ENCODE results near the gene KDM4C.

The KDM4C gene

GRCh38 chr9:7149258-7149657 lies 391.5 kb downstream of the KDM4C start:
- DNase-seq, result no peak

- DNase-seq, result no peak
These were observed 392.5 kb downstream of the KDM4C start for GRCh38 chr9:7150153-7150890.

- no peak for DNase-seq
These were observed 395.4 kb downstream of the KDM4C start for GRCh38 chr9:7153134-7153533.

GRCh38 chr9:7153566-7153965 lies 395.8 kb downstream of the KDM4C start:
- no peak for DNase-seq

- DNase-seq, result no peak
These were observed 396.3 kb downstream of the KDM4C start for GRCh38 chr9:7154003-7154619.

GRCh38 chr9:7154650-7155049 lies 396.9 kb downstream of the KDM4C start:
- DNase-seq, result no peak

GRCh38 chr9:7161469-7161868 lies 403.7 kb downstream of the KDM4C start:
- DNase-seq, result no peak

- no peak for DNase-seq
These were observed 406.2 kb downstream of the KDM4C start for GRCh38 chr9:7163932-7164331.

GRCh38 chr9:7164440-7165330 lies 406.9 kb downstream of the KDM4C start:
- no peak for DNase-seq

- DNase-seq, result no peak
These were observed 407.7 kb downstream of the KDM4C start for GRCh38 chr9:7165331-7165975.

- DNase-seq, result no peak
These were observed 408.3 kb downstream of the KDM4C start for GRCh38 chr9:7166074-7166473.

- DNase-seq, result no peak
These were observed 412.1 kb downstream of the KDM4C start for GRCh38 chr9:7169717-7170389.

- no peak for DNase-seq
These were observed 413.8 kb downstream of the KDM4C start for GRCh38 chr9:7171396-7172153.

GRCh38 chr9:7172154-7173115 lies 414.7 kb downstream of the KDM4C start:
- DNase-seq, result no peak

GRCh38 chr9:7173139-7173538 lies 415.4 kb downstream of the KDM4C start:
- DNase-seq, result no peak

- DNase-seq, result no peak
These were observed 416.5 kb downstream of the KDM4C start for GRCh38 chr9:7174301-7174700.

- no peak for DNase-seq
These were observed 417.1 kb downstream of the KDM4C start for GRCh38 chr9:7174884-7175283.

GRCh38 chr9:7176561-7176960 lies 418.8 kb downstream of the KDM4C start:
- DNase-seq, result no peak

GRCh38 chr9:7177383-7177782 lies 419.6 kb downstream of the KDM4C start:
- no peak for DNase-seq

- DNase-seq, result no peak
These were observed 421.0 kb downstream of the KDM4C start for GRCh38 chr9:7178729-7179128.

- DNase-seq, result no peak
These were observed 422.5 kb downstream of the KDM4C start for GRCh38 chr9:7180247-7180646.

Measured in NCI-H226 (cell line).